HG03432 (cell line): ENCODE results near the gene CHRNE.
"Not testable (repeated sequence)": the region's sequence is repeated elsewhere in the genome, so short reads cannot be mapped to it uniquely, and the experiment has no call there.

Experiments
- ATAC-seq: cut with Tn5 transposase; IDR thresholded peaks from one replicate; pipeline ENCODE4 v1.9.1; 2021; ENCODE audit warnings: mild to moderate bottlenecking, moderate library complexity; ENCODE audit not compliant: unreplicated experiment

Gene CHRNE

DNA sequence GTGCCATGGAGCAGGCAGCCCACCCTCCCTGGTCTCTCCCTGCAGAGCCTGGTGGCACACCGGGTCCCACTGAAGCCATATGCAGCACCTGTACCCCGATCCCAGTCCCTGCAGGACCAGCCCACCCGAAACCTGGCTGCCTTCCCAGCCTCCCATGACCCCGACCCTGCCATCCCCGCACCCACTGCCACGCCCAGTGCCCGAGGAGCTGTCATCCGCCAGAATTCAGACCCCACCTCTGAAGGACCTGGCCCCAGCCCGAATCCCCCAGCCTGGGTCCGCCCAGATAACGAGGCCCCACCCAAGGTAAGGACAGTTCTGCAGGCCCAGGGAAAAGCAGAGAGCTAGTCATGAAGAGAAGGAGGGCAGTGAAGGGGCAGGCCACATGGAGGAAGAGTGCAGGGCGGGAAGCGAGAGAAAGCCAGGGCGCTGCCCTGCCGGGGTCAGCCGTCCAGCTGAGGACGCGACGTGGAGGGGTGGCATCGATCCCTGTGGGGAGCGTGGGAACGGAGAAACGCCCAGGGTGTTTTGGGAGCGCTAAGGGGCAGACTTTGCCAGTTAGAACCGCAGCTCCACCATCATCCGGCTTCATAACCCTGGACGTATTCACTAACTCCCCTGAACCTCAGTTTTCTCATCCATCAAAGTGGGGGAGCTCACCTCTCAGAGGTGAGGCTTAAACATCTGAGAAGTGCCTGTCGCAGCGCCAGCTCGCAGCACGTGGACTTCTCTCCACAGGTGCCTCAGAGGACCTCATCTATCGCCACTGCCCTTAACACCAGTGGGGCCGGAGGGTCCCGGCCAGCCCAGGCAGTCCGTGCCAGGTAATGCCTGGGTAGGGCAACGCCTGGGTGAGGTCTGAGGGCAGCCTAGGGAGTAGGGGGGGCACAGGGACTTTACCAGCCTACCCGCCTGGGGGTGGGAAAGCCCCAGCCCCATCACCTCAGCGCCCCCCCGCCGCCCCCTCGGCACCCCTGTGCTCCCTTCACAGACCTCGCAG is 11.2 kb downstream of the CHRNE start:
- ATAC-seq, result no peak

GRCh38 chr17:4887581-4887980 is 15.3 kb downstream of the CHRNE start:
- ATAC-seq, result no peak

GRCh38 chr17:4886830-4887229 is 16.1 kb downstream of the CHRNE start:
- no peak for ATAC-seq

DNA sequence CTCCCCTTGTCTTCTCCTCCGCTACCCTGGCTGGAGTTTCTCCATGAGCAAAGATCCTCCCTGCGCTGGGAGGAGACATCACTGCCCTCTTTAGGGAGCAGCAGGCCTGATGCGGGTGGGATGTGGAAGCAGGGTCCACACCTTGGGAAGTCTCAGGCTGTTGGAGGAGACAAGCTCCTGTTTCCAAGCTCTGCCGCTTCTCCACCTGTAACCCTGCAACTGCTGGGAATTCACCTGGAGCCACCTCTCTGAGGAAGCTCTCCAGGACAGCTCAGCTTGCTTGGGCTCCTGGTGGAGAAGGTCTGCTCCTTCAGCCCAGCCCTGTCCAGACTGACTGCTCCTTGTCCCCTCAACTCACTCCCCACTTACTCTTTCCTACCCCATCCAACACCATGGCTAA is 18.4 kb downstream of the CHRNE start:
- ATAC-seq, result no peak

DNA sequence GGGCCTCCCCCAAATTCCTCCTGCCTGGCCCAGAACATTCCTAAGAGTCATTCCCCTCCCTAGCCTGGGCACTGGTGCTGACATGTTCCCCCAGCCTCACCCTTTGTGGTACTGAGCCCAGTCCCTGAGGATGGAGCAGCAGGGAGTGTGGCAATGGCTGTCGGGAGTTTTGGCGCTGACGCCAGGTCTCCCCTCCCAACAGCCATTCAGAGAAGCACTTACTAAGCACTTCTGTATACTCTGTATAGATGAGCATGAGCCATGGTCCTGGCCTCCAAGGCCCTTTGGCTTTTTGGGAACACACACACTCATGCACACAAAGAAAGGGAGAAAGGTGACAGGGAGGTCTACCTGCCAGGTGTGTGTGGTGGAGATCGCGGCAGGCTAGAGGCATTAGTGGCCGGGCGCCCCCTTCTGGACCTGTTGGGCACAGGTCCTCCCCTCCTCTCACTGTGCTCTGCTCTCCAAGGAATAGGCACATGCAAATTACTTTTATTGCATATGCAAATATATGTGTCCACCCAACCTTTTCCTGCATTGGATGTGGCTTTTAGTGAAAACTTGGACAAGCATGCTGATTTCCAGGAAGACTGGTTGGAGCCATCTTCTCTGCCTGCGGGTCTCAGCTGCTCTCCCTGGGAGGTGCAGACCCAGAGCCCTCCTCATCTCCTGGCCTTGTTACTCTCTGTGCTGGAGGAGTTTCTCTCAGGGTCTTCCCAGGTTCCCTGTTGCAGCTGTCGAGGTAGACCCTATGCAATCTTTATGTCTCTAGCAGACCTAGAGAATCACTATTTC is 20.9 kb downstream of the CHRNE start:
- no peak for ATAC-seq

GRCh38 chr17:4880857-4881256 is 22.0 kb downstream of the CHRNE start:
- ATAC-seq, result no peak

- no peak for ATAC-seq
Measured at GRCh38 chr17:4879601-4880000, 23.3 kb downstream of the CHRNE start.

DNA sequence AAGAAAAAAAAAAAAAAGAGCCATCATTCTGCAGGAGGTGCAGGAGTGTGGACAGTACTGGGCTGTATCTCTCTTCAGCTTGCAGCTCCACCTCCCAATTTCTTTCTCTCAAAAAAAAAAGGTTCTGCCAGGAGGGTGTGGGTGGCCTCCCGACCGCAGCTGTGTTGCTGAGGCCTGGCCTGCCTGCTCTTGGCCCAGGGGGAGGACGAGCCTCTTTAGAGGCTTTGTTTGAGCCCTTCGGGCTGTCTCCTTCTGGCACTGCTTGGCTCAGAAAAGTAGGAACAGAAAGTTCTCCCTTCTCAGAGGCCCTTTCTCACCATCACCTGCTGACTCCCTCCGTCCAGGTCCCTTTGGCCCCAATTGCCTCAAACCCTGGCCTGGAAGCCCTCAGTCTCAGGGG is 25.8 kb downstream of the CHRNE start:
- no peak for ATAC-seq

DNA sequence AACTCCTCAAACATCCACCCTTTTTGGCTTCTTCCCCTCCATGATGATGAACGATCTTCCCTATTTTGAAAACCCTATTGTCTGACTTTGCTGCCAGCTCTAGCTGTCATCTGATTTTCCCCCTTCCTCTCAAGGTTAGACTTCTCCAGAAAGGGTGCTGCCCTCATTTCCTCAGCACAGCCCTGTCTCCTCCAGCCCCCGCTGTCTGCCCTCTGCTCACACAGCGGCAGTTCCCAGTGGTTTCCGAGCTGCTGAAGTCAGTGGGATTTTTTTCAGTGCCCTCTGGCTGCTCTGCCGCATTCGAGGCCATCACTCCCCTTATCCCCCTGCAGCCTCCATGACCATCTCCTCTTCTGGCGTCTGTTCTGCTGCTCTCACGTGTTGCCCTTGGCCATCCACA is 30.1 kb downstream of the CHRNE start:
- ATAC-seq, result no peak

GRCh38 chr17:4870855-4871254 is 32.0 kb downstream of the CHRNE start:
- no peak for ATAC-seq

DNA sequence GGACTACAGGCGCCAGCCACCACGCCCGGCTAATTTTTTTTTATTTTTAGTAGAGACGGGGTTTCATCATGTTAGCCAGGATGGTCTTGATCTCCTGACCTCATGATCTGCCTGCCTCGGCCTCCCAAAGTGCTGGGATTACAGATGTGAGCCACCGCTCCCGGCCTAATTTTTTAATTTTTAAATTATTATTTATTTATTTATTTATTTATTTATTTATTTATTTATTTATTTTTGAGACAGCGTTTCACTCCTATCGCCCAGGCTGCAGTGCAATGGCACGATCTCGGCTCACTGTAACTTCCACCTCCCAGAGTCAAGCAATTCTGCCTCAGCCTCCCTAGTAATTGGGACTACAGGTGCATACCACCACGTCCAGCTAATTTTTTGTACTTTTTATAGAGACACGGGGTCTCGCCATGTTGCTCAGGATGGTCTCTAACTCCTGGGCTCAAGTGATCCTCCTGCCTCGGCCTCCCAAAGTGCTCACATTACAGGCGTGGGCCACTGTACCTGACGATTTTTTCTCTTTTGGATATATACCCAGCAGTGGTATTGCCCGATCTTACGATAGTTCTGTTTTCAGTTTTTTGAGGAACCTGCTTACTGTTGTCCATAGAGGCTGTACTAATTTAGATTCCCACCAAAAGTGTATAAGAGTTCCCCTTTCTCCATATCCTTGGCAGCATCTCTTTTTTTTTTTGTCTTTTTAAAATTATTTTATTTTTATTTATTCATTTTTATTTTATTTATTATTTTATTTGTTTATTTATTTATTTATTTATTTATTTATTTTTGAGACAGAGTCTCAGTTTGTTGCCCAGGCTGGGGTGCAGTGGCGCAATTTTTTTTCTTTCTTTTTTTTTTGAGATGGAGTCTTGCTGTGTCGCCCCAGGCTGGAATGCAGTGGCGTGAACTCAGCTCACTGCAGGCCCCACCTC is 33.6 kb downstream of the CHRNE start:
- not testable (repeated sequence) for ATAC-seq

- not testable (repeated sequence) for ATAC-seq
Measured at GRCh38 chr17:4867535-4867934, 35.4 kb downstream of the CHRNE start.

GRCh38 chr17:4863321-4863720 is 39.6 kb downstream of the CHRNE start:
- no peak for ATAC-seq

DNA sequence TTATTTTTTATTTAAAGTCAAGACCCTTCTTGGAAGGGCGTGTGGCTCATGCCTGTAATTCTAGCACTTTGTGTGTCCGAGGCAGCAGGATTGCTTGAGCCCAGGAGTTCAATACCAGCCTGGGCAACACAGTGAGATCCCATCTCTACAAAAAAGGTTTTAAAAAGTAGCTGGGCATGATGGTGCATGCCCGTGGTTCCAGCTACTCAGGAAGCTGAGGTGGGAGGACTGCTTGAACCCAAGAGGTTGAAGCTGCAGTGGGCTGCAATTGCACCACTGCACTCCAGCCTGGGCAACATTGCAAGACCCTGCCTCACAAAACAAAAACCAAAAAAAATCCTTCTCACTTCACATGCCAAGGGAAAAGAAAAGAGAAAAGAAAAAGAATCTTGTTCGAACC is 40.2 kb downstream of the CHRNE start:
- ATAC-seq, result no peak

GRCh38 chr17:4861052-4861451 is 41.8 kb downstream of the CHRNE start:
- no peak for ATAC-seq

GRCh38 chr17:4860651-4861050 is 42.2 kb downstream of the CHRNE start:
- no peak for ATAC-seq

GRCh38 chr17:4859816-4860625 is 42.9 kb downstream of the CHRNE start:
- ATAC-seq, result no peak

DNA sequence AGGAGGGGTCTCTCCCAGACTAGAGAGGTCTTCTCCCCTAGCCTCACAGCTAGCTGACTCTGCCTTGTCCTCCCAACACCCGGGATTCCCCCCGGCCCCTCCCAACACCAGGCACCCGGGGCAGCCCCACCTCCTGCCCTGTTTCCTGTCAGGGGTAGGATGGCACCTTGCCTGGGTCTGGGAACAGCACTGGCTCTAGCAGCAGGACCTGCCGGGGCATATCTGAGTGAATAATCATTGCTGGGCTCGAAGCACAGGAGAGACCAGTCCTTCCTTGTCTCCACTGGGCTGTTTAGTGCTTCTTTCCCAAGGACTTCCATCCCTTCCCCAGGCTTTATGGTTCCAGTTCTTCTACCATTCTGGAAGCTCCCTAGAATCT is 44.0 kb downstream of the CHRNE start:
- no peak for ATAC-seq

GRCh38 chr17:4858068-4858881 is 44.6 kb downstream of the CHRNE start:
- ATAC-seq, result no peak
